T-helper 2 cell treated with Interferon-gamma antibody and Interleukin-4, amounts not matched to agents 100 ng/mL and 5 ng/mL, for 36 hours (primary cell): ENCODE results near the gene CEACAM5. TPM values are rescaled to one million over a fixed set of nuclear protein-coding genes. Genes with fewer than 3 reads are reported as not detected.
"Not testable (repeated sequence)": the region's sequence is repeated elsewhere in the genome, so short reads cannot be mapped to it uniquely, and the experiment has no call there.

Experiments
- intact Hi-C: fragments of 100-400 bp; cut with micrococcal nuclease; formaldehyde crosslinking; loops from one replicate; pipeline ENCODE4 v1.15.1; 2023
- total RNA-seq: library from RNA; stranded (reverse); gene quantifications from 2 replicates; pipeline ENCODE4 v1.2.3, GENCODE V29; 2022

CEACAM5 gene
- total RNA-seq, 1 donor from 2014 or later: not detected

DNA sequence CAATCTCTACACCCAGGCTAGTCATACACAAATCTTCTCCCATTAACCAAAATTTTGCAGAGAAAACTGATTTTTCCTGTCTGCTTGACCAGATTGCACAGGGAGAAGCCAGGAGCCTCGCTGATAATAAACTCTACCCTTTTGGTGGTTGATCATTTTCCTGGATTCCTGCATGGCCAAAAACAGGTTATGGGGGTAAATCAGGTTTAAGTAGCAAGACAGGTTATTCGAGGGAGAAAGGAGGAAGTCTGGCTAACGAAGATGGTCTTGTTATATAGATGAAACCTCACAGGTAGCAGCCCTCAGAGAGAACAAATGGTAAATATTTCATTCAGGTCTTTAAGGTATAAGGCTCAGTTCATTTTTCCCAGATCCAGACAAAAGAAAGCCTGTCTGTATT is 30.9 kb downstream of the CEACAM5 start:
- intact Hi-C loops: no loop called here

DNA sequence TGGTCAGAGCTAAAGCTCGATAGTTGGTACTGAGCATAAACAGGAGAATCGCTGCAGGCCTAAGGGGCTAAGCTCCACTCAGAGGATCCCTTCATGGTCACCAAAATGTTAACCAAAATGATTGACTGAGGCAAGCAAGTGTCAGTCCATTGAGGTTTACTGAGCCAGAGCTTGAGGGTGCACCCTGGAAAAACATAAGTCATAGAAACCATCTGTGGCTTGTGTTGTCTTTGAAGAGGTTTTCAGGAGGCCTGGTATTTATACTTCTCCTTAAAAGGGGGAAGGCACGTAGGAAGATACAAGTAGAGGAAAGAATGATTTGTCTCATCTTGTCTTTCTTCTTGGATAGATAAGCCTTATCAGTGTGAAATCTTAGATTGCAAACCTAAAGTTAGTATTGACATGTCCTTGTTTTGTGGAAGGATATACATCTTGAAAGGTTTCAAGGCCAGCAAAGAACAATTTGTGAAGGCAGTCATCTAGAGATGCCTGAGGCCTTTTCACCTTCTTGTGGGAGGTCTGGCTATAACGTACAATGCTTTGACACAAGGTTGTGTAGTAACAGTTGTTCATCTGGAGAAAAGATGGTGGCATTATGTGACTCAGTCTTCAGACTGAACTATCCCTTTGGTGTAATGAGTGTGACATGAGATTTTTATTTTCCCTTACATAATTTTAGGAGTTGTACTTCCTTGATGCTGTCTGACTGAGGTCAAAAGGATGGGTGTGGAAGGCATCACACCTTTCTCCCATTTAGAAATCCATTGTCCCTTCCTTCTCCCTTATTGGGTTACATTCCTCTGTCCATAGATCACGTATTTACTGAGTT is 32.2 kb downstream of the CEACAM5 start:
- intact Hi-C loops: no loop called here

DNA sequence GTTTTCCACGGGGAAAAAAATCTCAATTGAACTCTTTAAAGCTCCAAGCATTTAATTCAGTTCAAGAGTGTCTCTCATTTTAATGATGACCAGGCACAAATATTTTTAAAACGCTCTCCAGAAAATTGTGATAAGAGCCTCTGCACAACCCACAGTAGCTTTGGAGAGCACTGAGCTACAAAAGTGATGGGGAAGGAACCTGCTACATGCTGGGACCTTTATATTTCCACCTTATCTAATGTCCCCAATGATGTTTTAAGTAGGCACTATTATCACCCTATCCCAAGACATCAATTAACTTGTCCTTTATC is 32.8 kb downstream of the CEACAM5 start:
- intact Hi-C loops: no loop called here

DNA sequence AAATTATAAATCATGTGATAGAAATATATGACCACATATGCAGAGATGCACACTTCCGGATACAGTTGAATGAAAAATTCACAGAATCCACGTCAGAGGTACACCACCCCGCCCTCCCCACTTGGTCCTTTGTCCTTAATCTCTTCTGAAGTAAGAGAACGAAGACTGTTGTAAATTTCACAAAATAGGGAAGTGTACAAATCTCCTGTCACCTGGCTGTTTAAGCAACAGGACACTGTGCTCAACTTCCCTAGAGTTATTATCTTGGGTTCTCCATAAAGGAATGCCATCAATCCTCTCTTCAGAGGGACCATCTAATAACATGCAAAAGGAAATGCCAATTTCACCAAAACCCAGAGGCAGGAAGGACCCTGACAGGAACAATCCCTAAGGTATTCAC is 36.4 kb downstream of the CEACAM5 start:
- intact Hi-C loops: no loop called here

- intact Hi-C loops: loop anchor here (2.0 kb wide), 1 partner anchor 39 kb away; no protein-coding TSS in a partner anchor
These were observed 37.3 kb downstream of the CEACAM5 start for GRCh38 chr19:41745756-41746155.

GRCh38 chr19:41746593-41747227 is 38.3 kb downstream of the CEACAM5 start:
- intact Hi-C loops: loop anchor here (2.0 kb wide), 1 partner anchor 40 kb away; no protein-coding TSS in a partner anchor

DNA sequence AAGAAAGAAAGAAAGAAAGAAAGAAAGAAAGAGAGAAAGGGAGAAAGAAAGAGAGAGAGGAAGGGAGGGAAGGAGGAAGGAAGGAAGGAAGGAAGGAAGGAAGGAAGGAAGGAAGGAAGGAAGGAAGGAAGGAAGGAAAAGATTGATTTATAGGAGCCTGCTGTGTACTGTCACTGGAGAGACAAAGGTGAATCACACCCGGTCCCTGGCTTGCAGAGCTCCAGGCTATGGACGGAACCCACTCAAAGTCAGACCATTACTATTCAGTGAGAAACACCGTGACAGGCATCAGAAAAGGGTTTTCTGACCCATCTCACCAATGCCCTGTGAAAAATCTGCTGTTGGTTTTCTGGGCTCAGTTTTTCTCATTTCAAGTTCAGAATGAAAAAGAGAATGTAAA is 39.6 kb downstream of the CEACAM5 start:
- intact Hi-C loops: no loop called here

- intact Hi-C loops: not testable (repeated sequence)
These were observed 42.1 kb downstream of the CEACAM5 start for GRCh38 chr19:41750248-41751134.

DNA sequence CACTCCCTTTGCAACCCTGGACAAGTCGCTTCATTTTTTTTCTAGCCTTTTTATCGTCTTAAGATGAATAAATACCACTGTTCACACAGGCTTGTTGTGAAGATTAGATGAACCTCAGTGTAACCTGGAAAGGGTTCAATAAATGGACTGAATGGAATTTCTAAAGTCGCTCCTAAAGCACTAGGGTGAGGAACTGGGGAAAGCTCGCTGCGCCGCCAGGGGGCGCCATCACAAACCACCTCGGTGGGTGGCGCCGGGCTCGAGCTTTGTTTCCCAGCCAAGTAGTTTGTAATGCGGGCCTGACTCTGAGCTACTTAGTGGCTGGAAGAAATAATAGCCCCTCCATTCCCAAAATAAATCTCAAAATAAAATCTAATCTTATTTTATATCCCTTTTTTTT is 44.7 kb downstream of the CEACAM5 start:
- intact Hi-C loops: loop anchor here (1.0 kb wide), 1 partner anchor 32 kb away; no protein-coding TSS in a partner anchor

DNA sequence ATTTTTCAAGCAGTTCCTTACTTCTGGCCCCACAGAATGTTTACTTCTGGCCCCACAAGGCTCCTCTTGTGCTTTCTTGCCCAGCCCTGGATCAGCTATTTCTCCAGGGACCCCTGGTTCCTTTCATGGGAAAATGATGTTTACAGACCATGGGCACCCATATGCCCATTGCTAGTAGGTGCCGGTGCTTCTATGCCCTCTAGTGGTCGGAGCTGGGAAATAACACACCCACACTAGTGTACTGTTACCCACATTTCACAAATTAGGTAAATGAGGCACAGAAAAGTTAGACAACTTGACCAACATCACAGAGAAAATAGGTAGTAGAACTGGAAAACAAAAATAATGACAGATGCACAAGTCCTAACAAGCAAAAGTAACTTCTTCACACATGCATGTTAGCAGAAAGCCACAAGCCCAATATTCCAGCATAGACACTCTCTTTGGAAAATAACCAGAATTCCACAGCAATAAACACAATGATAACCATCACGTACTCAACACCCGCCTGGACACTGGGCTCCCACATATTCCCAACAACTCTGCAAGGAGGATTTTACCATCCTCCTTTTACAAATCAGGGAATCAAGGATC is 45.6 kb downstream of the CEACAM5 start:
- intact Hi-C loops: loop anchor here (1.0 kb wide), 1 partner anchor 31 kb away; no protein-coding TSS in a partner anchor

DNA sequence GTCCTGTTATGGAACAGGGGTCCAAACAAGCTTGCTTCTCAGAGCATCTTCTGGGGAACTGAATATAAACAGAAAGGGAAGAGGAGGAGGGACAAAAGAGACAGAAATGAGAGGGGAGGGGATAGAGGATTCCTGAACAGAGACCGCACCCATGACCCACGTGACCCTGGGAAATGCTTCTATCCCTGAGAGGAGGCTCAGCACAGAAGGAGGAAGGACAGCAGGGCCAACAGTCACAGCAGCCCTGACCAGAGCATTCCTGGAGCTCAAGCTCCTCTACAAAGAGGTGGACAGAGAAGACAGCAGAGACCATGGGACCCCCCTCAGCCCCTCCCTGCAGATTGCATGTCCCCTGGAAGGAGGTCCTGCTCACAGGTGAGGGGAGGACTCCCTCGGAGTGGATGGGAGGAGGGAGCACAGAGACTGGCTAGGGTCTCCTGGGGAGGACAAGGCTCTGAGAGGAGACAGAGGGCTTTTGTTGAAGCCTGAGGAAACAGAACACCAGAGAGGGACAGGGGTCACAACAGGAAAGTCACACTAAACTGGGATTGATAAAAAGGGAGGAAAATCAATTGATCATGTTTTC is 47.0 kb downstream of the CEACAM5 start, which contains the start of gene CEACAM6:
TSS of gene CEACAM6 (plus strand) at position 203 of the 586 bp plus-strand sequence. CDS start at position 312, 109 bp downstream.
- intact Hi-C loops: no loop called here

DNA sequence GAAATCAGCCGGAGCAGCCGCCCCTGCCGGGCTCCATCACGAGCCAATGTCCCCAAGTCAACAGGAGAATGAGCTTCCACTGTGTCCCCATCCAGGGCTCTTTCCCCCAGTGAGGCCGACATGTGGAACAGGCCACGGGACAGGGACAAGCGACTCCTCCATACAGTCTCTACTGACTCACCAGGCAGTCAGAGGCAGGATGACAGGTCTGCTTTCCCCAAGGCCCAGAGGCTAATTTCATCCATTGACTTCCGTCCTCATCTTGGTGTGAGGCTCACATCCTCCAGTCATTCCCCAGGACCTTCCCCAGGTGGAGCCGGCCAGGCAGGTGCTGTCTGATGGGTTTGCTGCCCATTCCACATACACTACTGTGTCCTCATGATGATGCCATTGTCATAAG is 50.4 kb downstream of the CEACAM5 start:
- intact Hi-C loops: no loop called here

DNA sequence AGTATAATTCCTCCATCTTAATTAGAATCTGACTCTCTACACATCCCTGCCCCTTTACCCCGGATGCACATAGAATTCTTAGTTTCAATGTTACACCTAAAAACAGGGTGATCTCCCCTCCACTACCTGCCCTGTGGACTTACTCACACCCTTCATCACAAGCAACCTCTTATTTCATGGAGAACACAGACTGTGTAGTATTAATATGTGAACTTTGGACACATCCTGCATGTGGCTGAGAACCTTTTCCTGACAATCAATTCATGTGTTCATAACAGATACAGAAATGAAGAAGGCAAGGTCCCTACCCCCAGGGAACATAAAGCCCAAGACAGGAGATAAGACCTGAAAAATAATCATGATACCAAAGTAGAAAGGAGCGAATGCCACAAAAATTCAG is 58.7 kb downstream of the CEACAM5 start:
- intact Hi-C loops: no loop called here

GRCh38 chr19:41768105-41768504 is 59.7 kb downstream of the CEACAM5 start:
- intact Hi-C loops: not testable (repeated sequence)

- intact Hi-C loops: no loop called here
These were observed 61.2 kb downstream of the CEACAM5 start for GRCh38 chr19:41769608-41770007.

DNA sequence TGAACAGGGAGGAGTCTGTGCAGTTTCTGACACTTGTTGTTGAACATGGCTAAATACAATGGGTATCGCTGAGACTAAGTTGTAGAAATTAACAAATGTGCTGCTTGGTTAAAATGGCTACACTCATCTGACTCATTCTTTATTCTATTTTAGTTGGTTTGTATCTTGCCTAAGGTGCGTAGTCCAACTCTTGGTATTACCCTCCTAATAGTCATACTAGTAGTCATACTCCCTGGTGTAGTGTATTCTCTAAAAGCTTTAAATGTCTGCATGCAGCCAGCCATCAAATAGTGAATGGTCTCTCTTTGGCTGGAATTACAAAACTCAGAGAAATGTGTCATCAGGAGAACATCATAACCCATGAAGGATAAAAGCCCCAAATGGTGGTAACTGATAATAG is 63.0 kb downstream of the CEACAM5 start:
- intact Hi-C loops: no loop called here

DNA sequence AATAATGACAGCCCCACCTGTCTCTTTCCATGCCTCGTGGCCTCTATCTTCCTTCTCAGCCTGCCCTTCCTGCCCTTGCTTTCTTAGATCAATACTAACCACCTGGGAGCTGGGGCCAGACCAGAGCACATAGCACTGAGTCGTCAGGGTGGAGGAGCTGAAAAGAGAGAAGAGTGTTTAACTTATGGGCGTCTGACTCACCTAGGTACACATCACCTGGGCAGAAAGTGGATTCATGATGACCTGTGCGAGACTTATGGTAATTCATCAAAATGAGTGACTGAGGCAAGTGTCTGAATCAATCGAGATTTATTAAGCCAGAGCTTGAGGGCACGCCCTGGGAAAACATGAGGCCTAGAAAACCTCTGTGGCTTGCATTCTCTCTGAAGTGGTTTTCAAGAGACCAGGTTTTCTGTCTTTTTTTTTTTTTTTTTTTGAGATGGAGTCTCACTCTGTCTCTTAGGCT is 66.1 kb downstream of the CEACAM5 start:
- intact Hi-C loops: no loop called here

DNA sequence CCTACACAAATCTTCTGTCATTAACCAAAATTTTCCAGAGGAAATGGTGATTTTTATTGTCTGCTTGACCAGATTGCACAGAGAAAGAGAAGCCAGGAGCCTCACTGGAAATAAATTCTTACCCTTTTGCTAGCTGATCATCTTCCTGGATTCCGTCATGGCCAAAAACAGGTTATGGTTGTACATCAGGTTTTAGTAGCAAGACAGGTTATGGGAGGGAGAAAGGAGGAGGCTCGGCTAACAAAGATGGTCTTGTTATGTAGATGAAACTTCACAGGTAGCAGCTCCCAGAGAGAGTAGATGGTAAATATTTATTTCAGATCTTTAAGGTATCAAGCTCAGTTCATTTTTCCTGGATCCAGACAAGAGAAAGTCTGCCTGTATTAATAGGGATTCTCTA is 68.3 kb downstream of the CEACAM5 start:
- intact Hi-C loops: no loop called here
